Inflammatory macrophage (primary cell): ENCODE data around the gene CEBPZOS.

ENCODE experiments used
- DNase-seq, 2 donors: peaks; one replicate each; pipeline ENCODE4 v3.0.0-alpha.2; 2020 to 2022
- total RNA-seq, 18 experiments: gene quantifications; one replicate each; lab custom pipeline; 2026; ENCODE audit warnings: mixed read lengths in 6 of 18, inconsistent platforms in 2 of 18; lab: John Stamatoyannopoulos, UW

The CEBPZOS gene
- 9.5 to 44.3 (median 22.6) reads per million in 18 experiments for total RNA-seq

DNA sequence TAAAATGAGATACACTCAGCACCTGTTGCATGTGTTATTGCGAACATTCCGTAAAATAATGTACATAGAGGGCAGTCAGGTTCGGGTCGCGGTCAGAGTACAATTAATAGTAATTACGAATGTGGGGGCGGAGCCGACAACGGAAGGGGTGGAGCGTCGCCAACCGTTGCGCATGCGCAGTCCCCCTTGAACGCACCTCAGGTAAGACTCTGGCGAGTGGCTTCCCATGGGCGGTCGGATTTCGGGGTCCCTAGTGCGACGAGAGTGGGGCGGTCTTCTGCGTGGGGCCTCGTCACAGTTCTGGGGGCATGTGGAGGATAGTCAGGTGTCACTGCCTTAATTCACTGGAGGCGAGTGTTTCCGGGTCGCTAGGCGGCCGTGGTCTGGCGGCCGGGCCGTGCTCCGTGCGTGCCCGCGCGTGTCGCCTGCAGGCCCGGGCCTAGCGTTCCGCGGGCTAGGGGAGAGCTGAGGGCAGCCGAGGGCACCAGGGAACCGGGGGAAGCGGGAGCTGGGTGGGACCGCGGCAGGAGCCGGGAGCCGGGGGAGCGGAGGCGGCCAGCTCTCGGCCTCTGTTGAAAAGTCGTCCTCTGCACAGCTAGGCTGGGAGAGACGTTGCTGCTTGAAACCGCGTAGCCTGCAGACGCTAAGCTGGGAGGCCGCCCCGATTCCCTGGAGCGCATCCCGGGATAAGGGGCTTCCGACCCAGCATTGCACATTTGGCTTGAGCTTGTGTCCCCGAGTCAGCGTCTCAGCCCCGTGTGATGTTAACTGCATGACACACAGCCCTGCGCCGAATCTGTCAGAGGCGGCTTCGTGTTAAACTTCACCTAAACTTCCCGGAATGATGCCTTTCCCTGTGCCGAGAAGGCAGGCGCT, at the start of gene CEBPZOS:
TSS of gene CEBPZOS (plus strand) at position 177 of the 876 bp plus-strand sequence. CDS start 3,209 bp downstream, outside the sequence.
- peak; percentile 81 to 90 for DNase-seq

DNA sequence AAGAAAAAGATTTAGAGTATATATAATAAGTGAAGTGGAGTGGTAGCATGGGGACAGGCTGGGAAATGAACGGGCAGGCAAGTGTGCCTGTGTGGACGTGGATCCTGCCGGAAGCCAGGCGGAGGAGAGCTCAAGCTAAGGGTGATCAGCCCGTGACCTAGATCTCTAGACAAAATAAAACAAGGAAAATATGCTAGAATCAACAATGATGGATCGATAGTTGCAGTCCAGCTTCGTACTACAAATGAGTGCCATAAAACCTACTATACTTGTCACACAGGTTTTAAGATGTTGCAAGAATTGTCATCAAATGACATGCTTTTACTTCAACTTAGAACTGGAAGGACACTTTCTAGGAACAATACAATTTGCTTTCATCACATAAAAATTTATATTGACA, 48.0 kb upstream of the CEBPZOS start:
- no peak for DNase-seq

DNA sequence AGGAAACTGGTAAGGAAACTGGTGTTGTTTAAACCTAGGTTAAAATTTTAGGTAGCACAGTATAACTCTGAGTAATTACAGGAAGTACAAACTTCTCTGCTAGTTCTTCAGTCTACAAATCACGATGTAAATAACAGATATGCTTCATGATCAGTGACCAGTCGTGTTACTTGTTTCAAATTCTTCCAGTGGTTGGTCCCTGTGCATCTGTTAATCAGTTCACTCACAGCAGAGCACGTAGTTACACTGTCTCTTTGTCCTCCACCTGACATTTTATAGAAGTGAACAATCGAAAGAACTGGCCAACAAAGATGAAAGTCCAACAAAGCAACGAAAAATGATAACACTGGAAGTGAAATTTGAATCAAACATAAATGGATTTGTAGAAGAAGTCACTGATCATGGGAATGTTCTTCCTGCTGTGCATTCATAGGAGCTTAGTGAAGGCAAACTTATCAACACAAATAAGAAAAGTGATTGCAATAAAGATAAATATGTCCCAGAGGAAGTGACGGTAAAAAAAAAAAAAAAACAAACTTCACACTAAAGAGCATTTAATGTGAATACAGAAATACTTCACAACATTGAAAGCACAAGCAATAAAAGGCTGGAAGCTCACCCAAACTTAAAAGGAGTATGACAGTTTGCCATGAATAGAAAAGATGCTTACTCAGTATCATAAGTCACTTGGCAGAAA, 46.5 kb upstream of the CEBPZOS start:
- no peak for DNase-seq

DNA sequence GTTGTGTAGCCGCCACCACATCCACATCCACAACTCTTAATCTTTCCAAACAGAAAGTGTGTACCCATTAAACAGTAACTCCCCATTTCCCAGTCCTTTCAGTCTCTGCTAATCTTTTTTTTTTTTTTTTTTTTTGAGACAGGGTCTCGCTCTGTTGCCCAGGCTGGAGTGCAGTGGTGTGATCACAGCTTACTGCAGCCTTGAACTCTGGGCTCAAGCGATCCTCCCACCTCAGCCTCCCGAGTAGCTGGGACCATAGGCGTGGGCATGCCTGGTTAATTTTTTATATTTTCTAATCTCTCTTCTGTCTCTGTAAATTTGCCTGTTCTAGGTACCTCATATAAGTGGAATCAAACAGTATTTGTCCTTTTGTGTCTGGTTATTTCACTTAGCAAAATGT, 43.1 kb upstream of the CEBPZOS start:
- no peak for DNase-seq

DNA sequence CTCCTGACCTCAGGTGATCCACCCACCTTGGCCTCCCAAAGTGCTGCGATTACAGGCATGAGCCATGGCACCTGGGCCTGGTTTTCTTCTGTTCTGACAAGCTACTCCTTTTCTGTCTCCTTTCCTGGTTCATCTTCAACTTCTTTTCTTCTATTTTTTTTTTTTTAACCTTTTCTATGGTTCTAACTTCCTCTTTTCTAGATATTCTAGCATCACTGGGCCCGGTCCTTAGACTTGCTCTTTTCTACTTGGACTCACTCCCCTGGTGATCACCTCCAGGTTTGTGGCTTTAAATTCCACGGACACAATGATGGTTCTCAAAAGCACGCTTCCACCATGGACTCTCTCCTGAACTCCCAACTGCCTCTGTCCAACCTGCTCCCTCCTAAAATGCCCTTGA, 41.5 kb upstream of the CEBPZOS start:
- DNase-seq, result no peak

DNA sequence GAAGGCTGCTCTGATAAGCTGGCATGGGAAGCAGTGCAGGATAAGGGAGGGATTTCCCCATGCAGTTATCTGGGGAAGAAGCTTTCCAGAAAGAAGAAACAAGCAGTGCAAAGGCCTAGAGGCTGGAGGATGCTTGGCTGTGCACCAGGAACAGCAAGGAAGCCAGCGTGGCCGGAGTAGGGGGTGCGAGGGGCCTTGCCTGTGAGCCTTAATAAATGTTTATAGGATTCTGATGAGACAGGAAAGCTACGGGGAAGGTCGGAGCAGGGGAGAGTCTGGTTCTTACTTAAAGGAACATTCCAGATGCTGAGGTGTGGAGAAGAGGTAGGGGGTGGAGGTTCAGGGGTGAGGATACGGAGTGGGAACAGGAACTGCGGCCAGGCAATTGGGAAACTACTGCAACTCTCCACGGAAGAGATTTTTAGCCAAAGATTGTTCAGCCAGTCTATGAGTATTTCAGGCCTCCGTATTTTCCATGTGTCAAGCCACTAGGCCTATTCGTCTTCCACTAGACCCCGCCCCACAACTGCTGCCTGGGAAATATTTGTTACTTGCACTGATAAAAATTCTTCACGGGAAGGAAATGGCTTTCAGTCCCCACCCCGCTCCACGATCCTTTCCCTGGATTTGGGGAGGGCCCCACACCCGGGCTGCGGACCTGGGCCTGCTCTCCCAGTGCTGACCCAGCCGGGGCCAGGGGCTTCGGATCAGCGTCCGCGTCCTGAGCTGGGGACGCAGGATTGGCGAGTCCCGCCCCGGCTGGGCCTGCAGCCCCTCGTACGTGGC, 40.0 kb upstream of the CEBPZOS start:
- DNase-seq, result peak; percentile 17 to 21

DNA sequence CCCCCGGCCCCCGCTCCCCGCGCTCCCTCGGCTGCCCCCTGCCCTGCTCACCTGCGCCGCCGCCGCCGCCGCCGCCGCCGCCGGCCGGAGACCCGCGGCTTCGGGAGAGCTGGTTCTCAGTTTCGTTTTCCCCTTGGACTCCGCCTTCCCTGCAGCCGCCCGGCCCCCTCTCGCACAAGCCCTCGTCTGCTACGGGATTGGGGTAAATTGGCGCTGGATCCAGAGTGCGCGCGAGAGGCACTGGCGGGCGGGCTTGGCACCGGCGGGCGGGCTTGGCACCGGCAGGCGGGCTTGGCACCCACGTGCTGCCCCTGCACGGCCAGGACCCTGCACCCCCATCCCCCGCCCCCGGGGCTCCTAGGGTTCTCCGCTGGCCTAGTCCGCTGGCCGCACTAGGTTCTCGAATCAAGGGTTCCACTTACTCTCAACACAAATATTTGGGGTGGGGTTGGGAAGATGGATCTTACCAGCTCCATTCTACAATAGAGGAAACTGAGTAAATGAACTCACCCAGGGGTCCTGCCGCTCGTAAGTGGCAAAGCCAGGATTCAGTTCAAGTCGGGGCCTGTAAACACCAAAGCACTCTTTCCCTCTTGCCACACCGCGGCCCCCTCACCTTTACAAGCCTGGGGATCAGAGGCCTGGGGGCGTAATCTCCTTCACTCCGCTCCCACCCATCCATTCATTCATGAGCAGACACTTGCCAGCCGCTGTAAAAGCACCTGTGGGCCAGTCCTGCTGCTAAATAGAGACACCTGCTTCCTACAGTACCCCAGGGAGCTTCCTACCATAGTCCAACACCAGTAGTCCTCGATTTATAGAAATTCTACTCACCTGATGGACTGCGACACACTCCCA, 39.2 kb upstream of the CEBPZOS start, which contains the start of gene EIF2AK2:
TSS of gene EIF2AK2 (minus strand) at position 124 of the 858 bp plus-strand sequence. CDS start 9,174 bp downstream, outside the sequence.
- peak; percentile 81 to 83 for DNase-seq

DNA sequence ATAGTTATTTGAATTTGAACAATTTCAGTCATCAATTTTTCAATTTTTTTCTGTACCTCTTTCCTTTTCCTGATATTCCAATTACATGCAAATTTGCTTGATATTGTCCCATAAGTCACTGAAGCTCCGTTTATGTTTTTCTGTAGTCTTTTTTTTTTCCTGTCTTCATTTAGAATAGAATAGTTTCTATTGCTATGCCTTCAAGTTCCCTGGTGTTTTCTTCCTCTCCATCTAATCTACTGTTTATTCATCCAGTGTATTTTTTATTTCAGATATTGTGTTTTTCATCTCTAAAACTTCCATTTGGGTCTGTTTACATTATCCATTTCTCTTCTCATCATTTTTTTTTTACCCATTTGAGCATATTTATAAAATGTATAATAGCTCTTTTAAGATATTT, 31.5 kb upstream of the CEBPZOS start:
- DNase-seq, result no peak

DNA sequence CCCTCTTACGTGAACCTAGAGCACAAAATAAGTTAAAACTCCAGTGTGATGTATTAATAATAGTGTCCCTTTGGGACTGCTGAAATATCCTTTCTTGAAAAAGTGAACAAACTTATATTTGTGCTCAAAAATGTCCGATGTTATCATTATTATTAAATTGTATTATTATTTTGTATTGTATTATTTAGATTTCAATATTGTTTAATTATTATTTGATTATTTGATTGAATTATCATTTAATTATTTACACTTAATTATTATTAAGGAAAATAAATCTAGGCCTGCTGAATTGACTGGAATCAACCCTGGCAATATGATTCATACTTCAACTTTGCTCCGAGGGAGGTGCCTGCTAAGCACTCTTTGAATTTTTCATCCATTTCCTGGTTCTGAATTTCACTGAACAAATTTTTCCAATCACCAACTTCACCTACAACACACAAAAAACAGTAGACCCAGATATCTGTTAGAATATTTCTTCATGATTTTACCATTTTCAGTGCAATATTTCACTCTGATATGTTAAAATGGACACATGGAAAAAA, 28.6 kb upstream of the CEBPZOS start:
- no peak for DNase-seq

DNA sequence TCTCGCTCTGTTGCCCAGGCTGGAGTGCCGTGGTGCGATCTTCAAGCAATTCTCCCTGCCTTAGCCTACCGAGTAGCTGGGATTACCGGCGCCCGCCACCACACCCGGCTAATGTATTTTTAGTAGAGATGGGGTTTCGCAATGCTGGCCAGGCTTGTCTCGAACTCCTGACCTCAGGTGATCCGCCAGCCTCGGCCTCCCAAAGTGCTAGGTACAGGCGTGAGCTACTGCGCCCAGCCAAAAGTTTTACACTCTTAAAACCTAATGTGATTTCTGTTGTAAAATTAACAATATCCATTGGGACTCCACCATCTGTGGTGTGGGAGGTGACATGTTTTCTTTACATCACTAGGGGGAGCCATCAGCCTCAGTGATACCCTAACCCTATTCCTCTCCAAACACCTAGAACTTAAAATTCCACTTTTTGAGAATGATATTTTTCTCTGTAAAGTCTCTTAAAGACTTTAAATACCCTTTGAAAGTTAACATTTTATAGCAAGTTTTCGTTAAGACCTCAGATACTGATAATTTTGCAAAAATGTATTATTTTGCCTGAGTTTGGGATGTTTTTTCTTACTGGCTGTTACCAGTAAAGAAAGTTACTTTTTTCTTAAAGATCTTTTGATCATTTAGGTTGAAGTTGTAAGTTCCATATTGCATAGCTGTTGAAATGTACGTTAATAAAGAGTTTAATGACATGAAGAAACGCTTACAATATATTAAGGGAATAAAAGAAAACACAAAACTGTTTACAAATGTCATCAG, 27.9 kb upstream of the CEBPZOS start:
- peak; percentile 40 to 47 for DNase-seq

DNA sequence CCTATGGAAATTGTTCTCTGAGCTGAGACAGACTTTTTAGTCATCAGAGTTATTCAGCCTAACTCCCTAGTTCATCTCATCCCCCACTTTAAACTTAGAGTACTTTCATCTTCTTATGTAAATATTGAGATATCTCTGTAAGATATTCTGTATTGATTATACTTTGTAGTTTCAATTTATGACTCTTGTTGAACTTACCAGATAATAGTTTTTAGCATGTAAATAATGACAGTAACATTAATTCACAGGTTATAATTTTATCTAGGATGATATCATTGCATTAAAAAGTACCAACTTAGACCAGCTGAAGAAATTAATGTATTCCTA, 24.7 kb upstream of the CEBPZOS start:
- DNase-seq, result no peak

DNA sequence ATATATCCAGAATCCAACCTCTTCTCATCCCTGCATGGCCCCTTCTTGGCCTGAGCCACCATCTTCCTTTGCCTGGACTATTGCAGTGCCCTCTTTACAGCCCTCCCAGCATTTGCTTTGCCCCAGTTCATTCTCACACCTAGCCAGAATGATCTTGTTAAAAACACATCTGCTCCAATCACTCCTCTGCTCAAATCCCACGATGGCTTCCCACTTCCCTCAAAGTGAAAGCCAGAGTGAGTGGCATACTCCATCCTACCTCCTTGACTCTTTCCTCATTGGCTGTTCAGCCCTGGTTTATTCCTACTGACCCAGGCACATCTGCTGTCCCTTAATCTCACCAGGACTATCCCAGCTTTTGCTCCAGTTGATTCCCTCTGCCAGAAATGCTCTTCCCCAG, 22.6 kb upstream of the CEBPZOS start:
- no peak for DNase-seq

DNA sequence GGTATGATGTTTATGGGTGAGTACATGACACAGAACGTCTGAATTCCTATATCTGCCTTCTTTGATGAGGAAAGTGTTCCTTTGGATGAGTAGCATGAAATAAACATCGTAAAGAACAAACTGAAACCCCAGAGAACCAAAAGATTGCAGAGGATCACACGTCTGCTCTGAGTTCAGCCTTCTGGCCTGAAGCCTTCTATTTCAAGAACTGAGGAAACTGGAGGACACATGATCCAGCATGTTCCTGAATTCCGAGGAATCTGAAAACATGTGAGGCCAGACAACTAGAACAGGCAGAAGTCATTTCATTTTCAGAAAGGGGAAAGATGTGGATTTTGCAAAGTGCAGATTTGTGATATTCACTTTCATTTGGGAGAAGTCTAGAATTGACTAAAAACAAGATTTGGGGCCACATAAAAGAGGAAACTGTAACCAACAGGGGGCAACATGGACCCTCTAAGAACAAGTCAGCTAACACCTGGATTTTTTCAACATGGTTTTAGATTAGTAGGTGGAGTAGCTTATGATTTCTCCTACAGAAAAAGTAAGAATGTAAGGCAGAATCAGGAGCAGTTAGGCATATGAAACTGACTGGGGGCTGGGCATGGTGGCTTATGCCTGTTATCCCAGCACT, 16.2 kb upstream of the CEBPZOS start:
- DNase-seq, result peak; percentile 34 to 60

DNA sequence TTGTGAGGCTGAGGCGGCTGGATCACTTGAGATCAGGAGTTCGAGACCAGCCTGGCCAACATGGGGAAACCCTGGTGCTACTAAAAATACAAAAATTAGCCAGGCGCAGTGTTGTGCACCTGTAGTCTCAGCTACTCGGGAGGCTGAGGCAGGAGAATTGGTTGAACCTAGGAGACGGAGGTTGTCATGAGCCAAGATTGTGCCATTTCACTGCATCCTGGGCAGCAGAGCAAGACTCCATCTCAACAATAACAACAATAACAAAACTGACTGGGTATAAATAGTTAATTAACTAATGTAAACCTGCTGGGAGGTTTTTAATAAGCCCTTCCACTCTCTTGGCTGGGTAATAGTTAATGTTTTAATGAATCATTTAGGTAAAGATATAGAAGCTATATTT, 15.7 kb upstream of the CEBPZOS start:
- no peak for DNase-seq

DNA sequence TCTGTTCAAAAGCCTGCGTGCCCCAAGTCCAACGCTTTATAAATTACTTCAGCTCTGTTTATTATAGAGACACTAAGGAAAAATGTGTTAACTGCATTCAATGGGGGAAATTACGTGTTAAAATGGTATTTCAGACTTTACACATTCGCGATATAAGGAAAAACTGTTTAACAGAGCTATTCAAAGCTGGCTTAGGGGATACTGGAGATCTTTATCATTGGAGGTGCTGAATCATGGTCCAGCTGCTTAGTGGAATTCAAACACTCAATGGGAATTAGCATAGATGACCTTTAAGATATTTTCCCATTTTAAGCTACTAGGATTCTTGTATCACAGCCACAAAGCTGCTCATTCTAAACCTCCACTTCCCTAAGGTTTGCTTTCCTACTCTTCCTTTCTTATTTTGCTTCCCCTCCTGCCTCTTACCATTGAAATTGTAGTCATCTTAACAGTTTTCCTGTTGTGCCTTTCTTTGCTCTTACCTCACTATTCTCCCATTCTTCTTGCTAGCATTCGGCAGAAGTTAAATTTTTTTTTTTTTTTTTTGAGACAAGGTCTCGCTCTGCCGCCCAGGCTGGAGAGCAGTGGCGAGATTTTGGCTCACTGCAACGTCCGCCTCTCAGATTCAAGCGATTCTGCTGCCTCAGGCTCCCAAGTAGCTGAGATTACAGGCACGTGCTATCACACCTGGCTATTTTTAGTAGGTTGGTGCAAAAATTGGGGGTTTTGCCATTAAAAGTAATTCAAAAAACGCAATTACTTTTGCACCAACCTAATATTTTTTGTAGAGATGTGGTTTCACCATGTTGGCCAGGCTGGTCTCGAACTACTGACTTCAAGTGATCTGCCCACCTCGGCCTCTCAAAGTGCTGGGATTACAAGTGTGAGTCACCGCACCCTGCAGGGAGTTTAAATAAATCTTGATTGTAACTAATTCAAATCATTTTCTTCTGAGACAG, 14.3 kb upstream of the CEBPZOS start:
- no peak for DNase-seq

DNA sequence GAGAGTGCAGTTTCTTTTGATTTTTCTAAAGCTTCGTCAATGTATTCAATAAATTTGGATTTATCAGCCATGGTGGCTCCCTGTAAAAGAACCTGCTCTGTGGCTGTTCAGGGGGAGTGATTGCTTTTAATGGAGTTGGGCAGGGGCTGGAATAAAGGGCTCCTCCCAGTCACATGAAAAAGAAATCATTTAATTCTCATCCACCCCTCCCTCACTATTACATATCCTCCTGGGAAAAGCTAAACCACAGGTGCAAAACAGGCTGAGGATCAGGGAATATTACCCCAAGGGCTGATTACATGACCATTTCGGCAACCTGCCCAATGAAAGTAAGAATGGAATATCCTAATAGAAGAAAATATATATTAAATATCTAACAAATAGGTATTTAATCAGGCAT, 7.7 kb upstream of the CEBPZOS start, which contains the start of gene SULT6B1:
TSS of gene SULT6B1 (minus strand) at position 101 of the 400 bp plus-strand sequence. CDS start at position 71, 30 bp downstream.
- no peak for DNase-seq

DNA sequence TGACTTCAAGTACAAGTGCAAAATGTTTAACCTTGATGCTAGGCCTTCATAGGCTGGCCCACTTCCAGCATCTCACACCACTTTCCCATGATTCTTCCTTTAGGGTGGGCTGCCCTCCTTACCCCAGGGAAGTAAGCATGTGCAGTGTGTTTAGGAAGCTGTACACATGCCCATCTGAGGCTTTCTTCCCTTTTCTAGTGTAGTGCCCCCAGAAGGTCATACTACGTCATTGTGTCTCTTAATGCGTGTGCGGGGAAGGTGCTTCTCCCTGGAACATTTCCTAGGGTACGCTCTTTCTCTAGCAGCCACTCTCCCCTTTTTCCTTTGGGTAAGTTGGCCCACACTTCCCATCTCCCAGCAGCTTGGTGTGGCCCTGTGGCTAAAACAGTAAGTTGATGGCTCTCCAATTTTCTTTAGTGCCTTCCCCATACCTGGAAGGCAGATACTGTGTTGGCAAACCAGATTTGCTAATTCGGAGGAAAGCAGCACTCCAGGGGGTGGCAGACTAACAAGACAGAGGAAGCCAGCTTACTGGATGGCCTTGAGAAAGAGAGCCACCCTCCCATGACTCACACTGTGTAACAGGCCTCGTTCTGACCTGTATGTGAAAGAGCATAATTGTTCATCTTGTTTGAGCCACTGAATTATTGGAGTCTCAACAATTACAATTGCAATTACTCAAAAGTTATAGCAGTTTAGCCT, 6.7 kb upstream of the CEBPZOS start:
- DNase-seq, result peak; percentile 82 to 87

DNA sequence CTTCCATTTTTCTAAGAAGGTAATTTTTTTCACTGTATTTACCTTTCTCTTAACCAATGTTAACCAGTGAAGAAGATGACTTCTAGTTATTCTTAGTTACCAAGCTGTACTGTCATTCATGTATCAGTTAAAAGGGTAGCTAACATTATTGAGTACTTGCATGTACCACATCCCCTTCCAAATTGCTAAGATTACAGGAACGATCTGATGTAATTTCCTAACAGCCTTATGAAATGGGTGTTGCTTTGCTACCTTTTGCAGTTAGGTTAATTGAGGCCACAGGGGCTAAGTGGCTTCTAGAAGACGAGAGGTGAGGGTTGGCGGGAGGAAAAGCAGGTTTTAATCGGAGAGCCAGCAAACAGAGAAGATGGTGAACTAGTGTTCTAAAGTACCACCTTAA, 6.0 kb upstream of the CEBPZOS start:
- peak in 1 of 2 donors; percentile 6 for DNase-seq
